Neural progenitor cell (in vitro differentiated cells): ENCODE results near the gene JAZF1. TPM values are rescaled to one million over a fixed set of nuclear protein-coding genes. Genes with fewer than 3 reads are reported as not detected.
A peak's percentile ranks its signal among the peaks of the same experiment; 100 is the strongest.

Experiments
- DNase-seq: peaks from one replicate; pipeline ENCODE4 v3.0.0-alpha.2; 2016; ENCODE audit warnings: low spot score
- H2AFZ ChIP-seq: fragments of 200-600 bp; sonication (generic); replicated peaks from 2 replicates; pipeline ENCODE4 v1.6.1; 2016; ENCODE audit warnings: antibody characterized with exemption
- H3F3A ChIP-seq: fragments of 200-600 bp; sonication (generic); 2 replicates; pipeline ENCODE4 v1.6.1; 2016; ENCODE audit warnings: antibody characterized with exemption, low read depth
- H3K27ac ChIP-seq: fragments of 200-600 bp; sonication (generic); 2 replicates; pipeline ENCODE4 v1.5.1; 2016; ENCODE audit warnings: mild to moderate bottlenecking
- H3K27me3 ChIP-seq: fragments of 200-600 bp; sonication (generic); 2 replicates; pipeline ENCODE4 v1.6.1; 2016; ENCODE audit warnings: mild to moderate bottlenecking, moderate library complexity
- H3K36me3 ChIP-seq: fragments of 200-600 bp; sonication (generic); 2 replicates; pipeline ENCODE4 v1.5.1; 2016
- H3K4me1 ChIP-seq: fragments of 200-600 bp; sonication (generic); 2 replicates; pipeline ENCODE4 v1.6.1; 2016; ENCODE audit warnings: mixed run types
- H3K4me2 ChIP-seq: fragments of 200-600 bp; sonication (generic); 2 replicates; pipeline ENCODE4 v1.6.1; 2016
- H3K4me3 ChIP-seq: fragments of 200-600 bp; sonication (generic); 2 replicates; pipeline ENCODE4 v1.5.1; 2016
- H3K79me2 ChIP-seq: fragments of 200-600 bp; sonication (generic); 2 replicates; pipeline ENCODE4 v1.6.1; 2016; ENCODE audit warnings: low read depth
- H3K9ac ChIP-seq: fragments of 200-600 bp; sonication (generic); 2 replicates; pipeline ENCODE4 v1.6.1; 2016
- H3K9me3 ChIP-seq: fragments of 200-600 bp; sonication (generic); 2 replicates; pipeline ENCODE4 v1.5.1; 2016; ENCODE audit warnings: low read depth
- H4K20me1 ChIP-seq: fragments of 200-600 bp; sonication (generic); 2 replicates; pipeline ENCODE4 v1.6.1; 2016; ENCODE audit warnings: low read depth
- H3K27ac Mint-ChIP-seq: 3 replicates; pipeline ENCODE4 v1.8.0; 2021; ENCODE audit warnings: mixed read lengths
- H3K27me3 Mint-ChIP-seq: 2 replicates; pipeline ENCODE4 v1.8.0; 2022; ENCODE audit warnings: low read depth, mild to moderate bottlenecking, inconsistent platforms, moderate library complexity, mixed read lengths; ENCODE audit not compliant: insufficient read depth
- H3K36me3 Mint-ChIP-seq: 3 replicates; pipeline ENCODE4 v1.8.0; 2021; ENCODE audit warnings: mixed read lengths
- H3K4me1 Mint-ChIP-seq: 3 replicates; pipeline ENCODE4 v1.8.0; 2021; ENCODE audit warnings: mixed read lengths
- H3K4me3 Mint-ChIP-seq: 3 replicates; pipeline ENCODE4 v1.8.0; 2021; ENCODE audit warnings: mild to moderate bottlenecking, moderate library complexity, mixed read lengths
- H3K9me3 Mint-ChIP-seq: 3 replicates; pipeline ENCODE4 v1.8.0; 2020; ENCODE audit warnings: mixed read lengths
- EZH2 ChIP-seq: fragments of 200-600 bp; sonication (generic); IDR thresholded peaks from 2 replicates; pipeline ENCODE4 v1.6.1; 2017; ENCODE audit warnings: antibody characterized with exemption, mild to moderate bottlenecking, moderate library complexity
- EZH2phosphoT487 ChIP-seq: fragments of 200-600 bp; sonication (generic); IDR thresholded peaks from 2 replicates; pipeline ENCODE4 v1.6.1; 2017; ENCODE audit warnings: antibody characterized with exemption
- total RNA-seq: library from RNA; depleted of rRNA; stranded (reverse); fragments of >200 nt; gene quantifications from 2 replicates; pipeline ENCODE4 v1.2.3, GENCODE V29; 2015; ENCODE audit warnings: low replicate concordance
- TF ChIP-seq, protein P1 (sequence below): fragments of 200-600 bp; sonication (generic); IDR thresholded peaks from 2 replicates; pipeline ENCODE4 v1.5.1; 2017; ENCODE audit warnings: antibody characterized with exemption, mild to moderate bottlenecking

JAZF1 gene
- total RNA-seq, 1 donor from 2014 or later: 3.1 TPM

DNA sequence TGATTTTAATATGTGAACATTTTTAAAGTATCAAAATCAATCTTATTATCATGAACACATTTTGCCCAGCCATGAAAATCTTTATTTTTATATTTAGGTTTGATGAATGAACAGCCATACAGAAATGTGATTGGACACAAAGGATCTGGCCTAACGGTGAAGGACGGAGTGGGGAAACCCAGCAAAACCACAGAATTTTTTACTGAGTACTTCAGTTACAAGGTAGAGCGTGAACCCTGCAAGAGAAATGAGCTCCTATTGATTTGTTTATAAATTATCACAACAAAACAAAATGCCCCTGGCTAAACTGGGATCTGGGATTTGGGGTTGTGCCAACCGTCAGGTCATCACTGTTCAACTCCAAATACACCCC, 118.8 kb downstream of the JAZF1 start:
- H3K27me3 ChIP-seq: no peaks in the 10 kb centered on the region
- H3K27ac ChIP-seq: no peak overlapping the region
- no peak for DNase-seq
- H3F3A ChIP-seq: no peaks in the 10 kb centered on the region
- Mint-ChIP-seq H3K4me1 (peaks cover 3% of the 10 kb centered on the region), H3K27me3 (no peaks in the 10 kb centered on the region), H3K27ac (no peak overlapping the region), H3K36me3 (no peaks in the 10 kb centered on the region), H3K4me3 (no peak overlapping the region), H3K9me3 (no peaks in the 10 kb centered on the region)
- no peak overlapping the region for H3K4me3 ChIP-seq
- TF ChIP-seq, protein P1, sequence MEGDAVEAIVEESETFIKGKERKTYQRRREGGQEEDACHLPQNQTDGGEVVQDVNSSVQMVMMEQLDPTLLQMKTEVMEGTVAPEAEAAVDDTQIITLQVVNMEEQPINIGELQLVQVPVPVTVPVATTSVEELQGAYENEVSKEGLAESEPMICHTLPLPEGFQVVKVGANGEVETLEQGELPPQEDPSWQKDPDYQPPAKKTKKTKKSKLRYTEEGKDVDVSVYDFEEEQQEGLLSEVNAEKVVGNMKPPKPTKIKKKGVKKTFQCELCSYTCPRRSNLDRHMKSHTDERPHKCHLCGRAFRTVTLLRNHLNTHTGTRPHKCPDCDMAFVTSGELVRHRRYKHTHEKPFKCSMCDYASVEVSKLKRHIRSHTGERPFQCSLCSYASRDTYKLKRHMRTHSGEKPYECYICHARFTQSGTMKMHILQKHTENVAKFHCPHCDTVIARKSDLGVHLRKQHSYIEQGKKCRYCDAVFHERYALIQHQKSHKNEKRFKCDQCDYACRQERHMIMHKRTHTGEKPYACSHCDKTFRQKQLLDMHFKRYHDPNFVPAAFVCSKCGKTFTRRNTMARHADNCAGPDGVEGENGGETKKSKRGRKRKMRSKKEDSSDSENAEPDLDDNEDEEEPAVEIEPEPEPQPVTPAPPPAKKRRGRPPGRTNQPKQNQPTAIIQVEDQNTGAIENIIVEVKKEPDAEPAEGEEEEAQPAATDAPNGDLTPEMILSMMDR: no peak
- TF ChIP-seq EZH2: no peak
- no peak for TF ChIP-seq EZH2phosphoT487
- H3K36me3 ChIP-seq: no peaks in the 10 kb centered on the region
- H3K79me2 ChIP-seq: no peaks in the 10 kb centered on the region
- no peaks in the 10 kb centered on the region for H3K4me1 ChIP-seq
- H3K9me3 ChIP-seq: no peaks in the 10 kb centered on the region
- no peaks in the 10 kb centered on the region for H4K20me1 ChIP-seq
- no peak overlapping the region for H3K4me2 ChIP-seq
- no peak overlapping the region for H3K9ac ChIP-seq
- H2AFZ ChIP-seq: peak overlapping the region; percentile 91

DNA sequence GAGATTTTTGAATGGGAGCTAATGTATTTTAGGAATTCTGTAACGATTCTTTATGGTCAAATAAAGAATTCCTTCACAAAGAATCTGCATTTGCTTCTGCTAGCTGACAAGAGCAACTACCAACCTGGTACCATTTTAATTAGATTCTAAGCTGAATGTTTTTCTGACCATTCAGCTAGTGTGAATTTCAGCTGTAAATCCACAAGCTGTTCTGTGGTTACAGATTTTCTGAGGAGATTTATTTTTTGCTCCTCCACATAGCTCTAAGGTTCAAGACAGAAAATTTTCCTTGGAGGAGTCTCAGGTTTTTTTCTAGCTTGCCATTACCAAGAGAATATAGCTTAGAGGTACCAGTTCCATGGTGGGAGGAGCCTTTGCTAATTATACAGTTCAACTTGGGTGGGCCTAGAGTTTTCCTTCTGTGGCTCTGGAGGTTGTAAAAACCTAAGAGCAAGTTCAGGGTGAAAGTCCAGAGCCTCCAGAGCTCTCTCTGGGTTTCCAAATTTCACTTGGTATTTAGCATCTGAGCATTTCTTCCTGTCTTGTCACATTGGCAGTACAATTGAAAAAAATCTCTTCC, 120.1 kb downstream of the JAZF1 start:
- Histone ChIP-seq H3K27me3 (no peaks in the 10 kb centered on the region), H3K36me3 (no peaks in the 10 kb centered on the region), H4K20me1 (no peaks in the 10 kb centered on the region), H3K4me2 (no peak overlapping the region), H3K79me2 (no peaks in the 10 kb centered on the region), H3K4me3 (no peak overlapping the region), H2AFZ (no peak overlapping the region), H3K4me1 (no peaks in the 10 kb centered on the region), H3K9me3 (no peaks in the 10 kb centered on the region), H3K27ac (no peak overlapping the region), H3K9ac (no peak overlapping the region), H3F3A (no peaks in the 10 kb centered on the region)
- Mint-ChIP-seq H3K27me3 (peaks cover 2% of the 10 kb centered on the region), H3K36me3 (no peaks in the 10 kb centered on the region), H3K9me3 (no peaks in the 10 kb centered on the region), H3K27ac (no peak overlapping the region), H3K4me3 (no peak overlapping the region), H3K4me1 (no peaks in the 10 kb centered on the region)
- no peak for DNase-seq
- TF ChIP-seq EZH2 (no peak), EZH2phosphoT487 (no peak)

DNA sequence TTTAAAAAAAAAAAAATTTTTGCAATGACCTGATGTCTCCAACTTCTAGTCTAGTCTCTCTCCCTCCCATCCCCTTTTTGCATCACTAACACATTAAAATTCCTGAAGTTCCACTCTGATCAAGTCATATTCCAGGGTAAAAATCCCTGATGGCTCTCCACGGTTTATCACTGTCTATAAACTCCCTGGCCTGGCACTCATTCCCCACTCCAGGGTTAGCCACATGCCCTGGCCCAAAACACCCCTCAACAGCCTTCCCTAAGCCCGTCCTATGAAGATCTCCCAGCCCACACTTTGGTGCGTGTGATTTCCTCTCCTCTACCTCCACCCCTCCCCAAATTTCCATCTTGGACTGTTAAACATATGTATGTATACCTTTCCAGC, 125.4 kb downstream of the JAZF1 start:
- H3K27me3 Mint-ChIP-seq: peaks cover 3% of the 10 kb centered on the region
- H3K9ac ChIP-seq: no peak overlapping the region

More for the DNA sequence above, 125.4 kb downstream of the JAZF1 start:
- TF ChIP-seq, protein P1: no peak
- TF ChIP-seq EZH2phosphoT487 (no peak), EZH2 (no peak)
- H2AFZ ChIP-seq: no peak overlapping the region
- H3K36me3 ChIP-seq: no peaks in the 10 kb centered on the region
- H3K27me3 ChIP-seq: no peaks in the 10 kb centered on the region
- no peak for DNase-seq
- H3K4me2 ChIP-seq: no peak overlapping the region
- no peak overlapping the region for H3K4me3 ChIP-seq
- no peaks in the 10 kb centered on the region for H3K4me1 ChIP-seq
- H3K27ac ChIP-seq: no peak overlapping the region
- Mint-ChIP-seq H3K4me3 (no peak overlapping the region), H3K9me3 (no peaks in the 10 kb centered on the region), H3K27ac (no peak overlapping the region), H3K36me3 (no peaks in the 10 kb centered on the region), H3K4me1 (no peaks in the 10 kb centered on the region)
- H3K79me2 ChIP-seq: no peaks in the 10 kb centered on the region
- H3F3A ChIP-seq: no peaks in the 10 kb centered on the region
- H3K9me3 ChIP-seq: no peaks in the 10 kb centered on the region
- H4K20me1 ChIP-seq: no peaks in the 10 kb centered on the region
